ENCODE measurements around the gene ATP10B.

DNA sequence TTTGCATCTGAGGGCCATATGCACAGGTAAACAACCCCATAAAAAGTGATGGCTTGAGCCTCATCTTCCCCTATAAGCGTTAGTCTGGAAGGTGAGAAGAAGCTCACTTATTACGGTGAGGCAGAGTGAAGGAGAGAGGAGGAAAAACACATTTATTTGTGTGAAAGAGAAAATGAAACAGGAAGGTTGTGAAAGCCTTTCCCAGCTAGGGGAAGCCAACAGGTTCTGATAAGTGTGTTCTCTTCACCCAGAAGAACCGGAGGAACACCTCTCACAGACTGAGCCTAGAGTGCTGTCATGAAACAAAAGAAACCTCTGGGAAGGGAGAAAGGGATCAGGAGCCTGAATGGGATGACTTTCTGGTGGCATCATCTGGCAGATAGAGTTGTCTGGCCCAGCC is 237.9 kb downstream of the ATP10B start:
- TF ChIP-seq, protein P1, sequence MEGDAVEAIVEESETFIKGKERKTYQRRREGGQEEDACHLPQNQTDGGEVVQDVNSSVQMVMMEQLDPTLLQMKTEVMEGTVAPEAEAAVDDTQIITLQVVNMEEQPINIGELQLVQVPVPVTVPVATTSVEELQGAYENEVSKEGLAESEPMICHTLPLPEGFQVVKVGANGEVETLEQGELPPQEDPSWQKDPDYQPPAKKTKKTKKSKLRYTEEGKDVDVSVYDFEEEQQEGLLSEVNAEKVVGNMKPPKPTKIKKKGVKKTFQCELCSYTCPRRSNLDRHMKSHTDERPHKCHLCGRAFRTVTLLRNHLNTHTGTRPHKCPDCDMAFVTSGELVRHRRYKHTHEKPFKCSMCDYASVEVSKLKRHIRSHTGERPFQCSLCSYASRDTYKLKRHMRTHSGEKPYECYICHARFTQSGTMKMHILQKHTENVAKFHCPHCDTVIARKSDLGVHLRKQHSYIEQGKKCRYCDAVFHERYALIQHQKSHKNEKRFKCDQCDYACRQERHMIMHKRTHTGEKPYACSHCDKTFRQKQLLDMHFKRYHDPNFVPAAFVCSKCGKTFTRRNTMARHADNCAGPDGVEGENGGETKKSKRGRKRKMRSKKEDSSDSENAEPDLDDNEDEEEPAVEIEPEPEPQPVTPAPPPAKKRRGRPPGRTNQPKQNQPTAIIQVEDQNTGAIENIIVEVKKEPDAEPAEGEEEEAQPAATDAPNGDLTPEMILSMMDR (IDR thresholded peaks at IDR 0.05) = no peak
- TF ChIP-seq POLR2A (IDR thresholded peaks at IDR 0.05) = no peak

Measured in adrenal gland (tissue), 5 donors.